GM21367 (cell line): ENCODE measurements around the gene DYNLT4.
"Not testable (repeated sequence)": the region's sequence is repeated elsewhere in the genome, so short reads cannot be mapped to it uniquely, and the experiment has no call there.

ENCODE experiments used
- ATAC-seq: cut with Tn5 transposase; IDR thresholded peaks from one replicate; pipeline ENCODE4 v1.9.1; 2021; ENCODE audit not compliant: unreplicated experiment

The DYNLT4 gene, protein sequence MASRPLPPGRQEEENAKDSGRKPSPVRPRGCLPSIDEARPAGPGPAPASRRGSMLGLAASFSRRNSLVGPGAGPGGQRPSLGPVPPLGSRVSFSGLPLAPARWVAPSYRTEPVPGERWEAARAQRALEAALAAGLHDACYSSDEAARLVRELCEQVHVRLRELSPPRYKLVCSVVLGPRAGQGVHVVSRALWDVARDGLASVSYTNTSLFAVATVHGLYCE

DNA sequence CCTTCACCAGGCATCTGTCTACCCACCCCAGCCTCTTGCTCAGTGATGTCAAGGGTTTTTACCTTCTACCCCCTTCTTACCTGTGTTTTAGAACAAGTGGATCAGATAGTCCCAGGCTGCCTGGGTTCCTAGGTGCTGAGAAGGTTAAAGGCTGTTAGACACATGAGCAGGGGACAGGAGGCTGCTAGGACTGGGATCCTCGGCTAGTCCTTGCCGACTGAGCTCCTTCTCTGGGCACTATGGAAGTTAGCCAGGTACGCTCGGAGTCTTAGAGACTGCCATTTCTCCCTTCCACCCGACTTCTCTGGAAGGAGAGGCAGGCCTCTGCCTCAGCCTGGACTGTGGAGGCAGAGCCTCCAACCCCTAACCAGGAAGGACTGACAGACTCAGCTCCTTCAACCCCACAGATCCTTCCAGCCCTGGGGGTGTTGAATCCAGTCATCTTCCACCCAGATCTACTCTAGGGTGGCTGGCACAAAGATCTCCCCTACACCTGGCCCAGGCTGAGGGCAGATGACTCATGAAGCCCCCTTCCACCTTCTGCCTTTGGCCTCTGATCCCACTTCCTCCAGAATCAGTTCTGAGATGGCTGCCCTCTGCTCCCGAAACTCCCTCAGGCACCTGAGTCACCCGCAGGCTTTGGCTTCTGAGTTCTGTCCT lies at the start of gene DYNLT4:
Gene DYNLT4 (minus strand): TSS at position 648 of the 660 bp plus-strand sequence. CDS start 683 bp downstream, outside the sequence.
- ATAC-seq: no peak

DNA sequence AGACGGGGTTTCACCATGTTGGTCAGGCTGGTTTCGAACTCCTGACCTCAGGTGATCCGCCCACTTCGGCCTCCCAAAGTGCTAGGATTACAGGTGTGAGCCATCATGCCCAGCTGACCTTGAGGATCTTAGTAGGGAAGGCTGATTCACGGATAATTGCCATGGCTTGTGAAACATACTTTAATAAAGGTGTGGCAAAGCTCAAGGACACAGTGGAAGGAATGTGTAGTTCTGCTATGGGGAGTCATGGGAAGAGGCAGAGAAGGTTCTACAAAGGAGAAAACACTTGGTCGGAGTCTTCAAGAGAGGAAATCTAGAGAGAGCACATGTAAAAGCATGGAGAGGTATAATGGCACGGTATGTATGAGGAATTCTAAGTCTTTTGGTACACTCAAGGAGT lies 48.6 kb upstream of the DYNLT4 start:
- ATAC-seq: no peak

DNA sequence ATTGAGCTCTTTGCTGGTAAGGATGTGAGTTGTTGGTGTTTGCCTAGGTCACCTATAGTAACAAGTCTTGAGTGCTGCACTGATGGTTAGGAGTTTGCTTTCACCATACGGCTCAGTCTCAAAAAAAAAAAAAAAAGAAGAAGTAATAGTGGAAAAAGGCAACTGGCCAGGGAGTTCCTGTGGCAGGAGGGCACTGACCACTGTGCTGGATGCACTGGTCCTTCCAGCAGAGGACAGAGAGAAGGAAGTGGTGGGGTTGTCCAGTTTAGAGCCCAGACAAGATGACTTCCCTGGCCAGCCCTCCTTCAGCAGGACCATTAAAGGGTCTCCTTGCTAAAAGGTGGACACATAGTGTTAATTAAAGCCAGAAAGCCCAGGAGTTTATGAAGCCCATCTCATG lies 47.8 kb upstream of the DYNLT4 start:
- no peak for ATAC-seq

DNA sequence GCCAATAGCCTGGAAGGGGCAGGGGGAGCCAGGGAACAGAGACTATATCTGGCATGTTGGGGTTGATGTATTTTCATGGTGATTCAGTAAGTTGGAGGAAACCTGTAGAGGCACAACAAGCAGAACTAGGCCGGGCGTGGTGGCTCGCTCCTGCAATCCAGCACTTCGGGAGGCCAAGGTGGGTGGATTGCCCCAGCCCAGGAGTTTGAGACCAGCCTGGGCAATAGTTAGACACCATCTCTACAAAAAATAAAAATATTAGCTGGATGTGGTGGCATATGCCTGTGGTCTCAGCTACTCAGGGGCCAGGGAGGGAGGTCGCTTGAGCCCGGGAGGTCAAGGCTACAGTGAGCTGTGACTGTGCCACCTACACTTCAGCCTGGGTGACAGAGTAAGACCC lies 46.0 kb upstream of the DYNLT4 start:
- no peak for ATAC-seq

DNA sequence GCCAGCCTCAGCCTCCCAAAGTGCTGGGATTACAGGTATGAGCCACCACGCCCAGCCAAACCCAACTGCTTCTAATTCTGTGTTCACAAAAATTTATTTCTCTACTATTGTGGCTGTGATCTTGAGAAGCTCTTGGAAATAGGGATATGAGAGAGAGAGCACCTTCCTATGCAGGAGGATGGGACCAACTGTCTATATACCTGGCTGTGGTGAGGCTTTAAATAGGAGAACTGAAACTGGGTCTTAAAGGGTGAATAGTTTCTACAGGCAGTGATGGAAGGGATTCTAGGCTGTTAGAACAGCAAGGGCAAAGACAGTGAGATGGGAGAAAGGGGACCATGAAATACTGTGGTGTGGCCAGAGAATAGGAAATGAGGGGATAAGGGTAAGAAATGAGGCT lies 44.2 kb upstream of the DYNLT4 start:
- no peak for ATAC-seq

DNA sequence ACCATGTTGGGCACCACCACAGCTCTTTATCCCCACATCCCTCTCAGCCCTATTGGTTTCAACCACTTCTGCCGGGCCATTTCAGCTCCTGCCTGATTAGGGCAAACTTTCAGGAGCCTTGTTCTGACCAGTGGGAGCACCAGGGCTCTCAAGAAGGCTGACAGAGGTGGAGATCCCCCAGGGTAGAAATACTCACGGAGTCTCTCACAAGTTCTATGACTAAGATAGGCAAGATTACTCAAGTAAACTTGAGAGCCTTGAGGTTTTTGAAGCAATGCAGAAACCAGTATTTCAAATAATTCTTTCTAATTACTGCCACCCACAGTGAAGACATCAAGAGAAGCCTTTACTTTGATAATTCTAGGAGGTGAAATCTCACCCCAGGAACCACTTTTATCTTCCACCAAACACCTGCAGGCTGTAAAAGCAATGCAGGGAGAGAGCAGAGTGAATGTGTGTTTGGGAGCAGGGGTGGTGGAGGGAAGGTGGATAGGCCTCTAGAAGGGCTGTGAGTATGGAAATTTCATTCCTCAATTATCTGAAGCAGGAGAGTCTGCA lies 42.5 kb upstream of the DYNLT4 start:
- ATAC-seq: no peak

DNA sequence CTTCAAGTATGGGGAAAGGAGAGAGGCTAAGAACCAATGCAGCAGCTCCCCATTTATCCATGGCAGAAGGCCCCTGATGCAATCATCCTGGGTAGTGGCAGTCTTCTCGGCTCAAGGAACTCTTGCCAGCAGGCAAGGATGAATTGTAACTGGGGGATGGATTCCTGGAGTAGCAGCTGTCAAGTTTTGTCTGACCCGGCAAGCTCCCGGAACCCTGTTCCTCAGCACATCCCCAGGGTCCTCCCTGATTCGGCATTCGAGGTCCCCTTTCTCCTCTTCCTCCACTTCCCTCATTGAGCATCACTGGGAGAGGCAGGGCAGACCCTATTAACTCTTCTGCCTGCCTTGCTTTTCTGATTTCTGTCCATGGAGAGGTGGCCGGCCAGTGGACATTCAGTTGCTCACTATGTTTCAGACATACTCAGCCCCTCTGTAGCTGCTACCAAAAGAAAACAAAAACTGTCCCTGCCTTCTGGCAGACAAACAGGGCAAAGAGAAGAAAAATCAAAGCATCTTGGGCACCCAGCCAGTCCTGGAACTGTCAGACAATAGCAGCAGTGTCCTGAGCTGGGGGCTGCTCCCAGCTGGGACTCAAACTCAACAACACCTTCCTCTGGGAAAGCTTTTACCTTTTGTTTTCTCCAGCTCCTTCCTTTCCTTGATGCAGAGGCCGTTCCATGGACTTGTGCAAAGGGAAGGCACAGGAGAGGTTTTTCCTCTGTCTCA lies 41.5 kb upstream of the DYNLT4 start:
- no peak for ATAC-seq

DNA sequence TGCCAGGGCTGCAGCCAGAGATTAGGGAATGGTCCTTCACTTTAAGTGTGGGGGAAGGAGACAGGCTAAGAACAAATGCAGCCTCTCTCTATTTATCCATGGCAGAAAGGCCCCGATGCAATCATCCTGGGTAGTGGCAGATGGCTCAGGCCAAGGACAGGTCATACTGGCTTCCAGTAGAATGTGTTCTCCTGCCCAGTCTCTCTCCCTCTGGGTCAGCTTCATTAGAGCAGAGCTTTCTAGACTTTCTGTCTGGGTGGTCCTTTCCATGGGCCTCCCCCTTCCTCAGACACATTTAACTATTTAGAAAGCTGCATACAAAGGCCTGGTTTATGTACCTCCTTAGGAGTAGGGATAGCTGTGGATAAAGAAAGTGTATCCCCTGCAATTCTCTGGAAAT lies 40.7 kb upstream of the DYNLT4 start:
- ATAC-seq: no peak

DNA sequence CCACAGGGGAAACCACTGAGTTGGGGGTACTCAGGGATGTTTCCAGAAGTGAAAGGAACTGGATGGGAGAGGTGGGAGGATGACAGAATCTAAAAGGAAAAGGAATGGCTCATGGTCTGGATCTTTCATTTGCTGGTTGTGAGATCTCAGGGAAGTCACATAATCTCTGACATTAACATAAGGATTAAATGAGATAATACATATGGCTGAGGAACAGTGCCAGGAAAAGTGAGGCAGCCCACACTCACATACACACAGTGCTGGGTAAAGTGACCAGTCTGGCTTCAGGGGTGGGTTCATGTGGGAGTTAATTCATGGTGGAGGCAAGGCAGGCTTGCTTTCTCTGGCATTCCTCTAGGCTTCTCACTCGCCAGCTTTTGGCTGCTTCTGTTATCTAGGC lies 39.8 kb upstream of the DYNLT4 start:
- no peak for ATAC-seq

DNA sequence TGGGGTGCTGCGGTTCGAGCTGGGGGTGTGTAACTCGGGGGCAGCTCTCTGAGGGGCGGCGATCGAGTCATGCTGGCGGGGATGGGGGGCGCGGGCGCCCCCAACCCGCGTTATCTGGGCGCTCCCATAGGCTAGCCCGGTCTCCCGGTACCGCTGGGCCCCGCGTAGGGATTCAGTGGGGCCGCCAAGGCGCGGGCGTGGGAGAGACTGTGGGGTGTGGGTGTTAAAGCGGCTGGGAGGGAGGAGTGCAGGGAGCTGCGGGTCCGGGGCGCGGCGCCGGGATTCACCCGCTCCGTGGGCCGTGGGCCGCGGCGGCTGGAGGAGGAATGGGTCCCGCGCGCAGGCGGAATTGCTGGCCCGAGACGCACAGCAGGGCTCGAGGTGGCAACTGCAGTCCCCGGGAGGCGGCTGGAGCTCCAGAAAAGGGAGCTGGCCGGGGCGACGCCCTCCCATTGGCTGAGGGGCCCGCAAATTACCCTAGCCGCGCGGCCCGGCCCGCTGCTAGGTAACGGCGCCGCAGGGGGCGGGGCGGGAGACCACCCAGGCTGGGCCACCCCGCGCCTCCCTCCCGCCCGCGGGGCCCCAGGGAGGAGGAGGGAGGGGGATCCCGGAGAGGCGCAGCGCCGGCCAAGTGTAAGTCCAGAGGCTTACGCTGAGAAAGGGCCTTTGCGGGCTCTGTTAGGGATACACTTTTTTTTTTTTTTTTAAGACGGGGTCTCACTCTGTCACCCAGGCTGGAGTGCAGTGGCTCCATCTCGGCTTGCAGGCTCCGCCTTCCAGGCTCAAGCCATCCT lies 35.9 kb upstream of the DYNLT4 start, which contains the start of gene PTCH2:
Gene PTCH2 (minus strand): TSS at position 392 of the 794 bp plus-strand sequence. CDS start 321 bp downstream, at position 71.
- no peak for ATAC-seq

DNA sequence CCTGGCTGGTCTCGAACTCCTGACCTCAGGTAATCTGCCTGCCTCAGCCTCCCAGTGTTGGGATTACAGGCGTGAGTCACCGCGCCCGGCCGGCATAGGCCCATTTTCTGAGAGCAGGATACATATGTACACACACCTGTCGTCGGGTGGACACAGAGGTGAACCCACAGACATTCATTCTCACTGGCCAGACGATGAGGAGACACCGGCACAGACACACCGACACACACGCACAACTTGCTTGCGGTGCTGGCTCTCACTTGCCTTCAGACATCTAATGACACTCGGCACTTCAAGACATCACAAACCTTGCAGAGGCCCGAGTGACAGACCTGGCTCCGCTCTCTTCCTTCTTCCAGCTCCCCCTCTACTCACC lies 35.3 kb upstream of the DYNLT4 start:
- no peak for ATAC-seq

DNA sequence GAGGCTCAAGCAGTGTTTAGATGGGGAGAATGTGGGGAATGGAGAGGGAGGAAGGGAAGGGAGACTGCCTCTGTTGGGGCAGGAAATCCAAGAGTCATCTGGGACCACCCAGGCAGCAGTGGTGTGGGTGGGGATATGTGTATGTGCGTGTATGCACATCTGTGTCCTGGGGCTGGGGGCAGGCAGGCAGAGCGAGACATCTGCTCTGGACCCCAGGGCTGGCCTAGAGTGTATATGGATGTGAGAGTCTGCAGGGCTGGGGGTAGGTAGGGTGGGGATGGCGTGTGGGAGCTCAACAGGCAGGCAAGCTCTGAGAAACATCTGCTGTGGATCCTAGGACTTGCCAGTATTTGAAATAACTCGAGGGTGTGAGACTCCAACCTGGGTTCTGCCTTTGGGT lies 32.4 kb upstream of the DYNLT4 start:
- no peak for ATAC-seq

DNA sequence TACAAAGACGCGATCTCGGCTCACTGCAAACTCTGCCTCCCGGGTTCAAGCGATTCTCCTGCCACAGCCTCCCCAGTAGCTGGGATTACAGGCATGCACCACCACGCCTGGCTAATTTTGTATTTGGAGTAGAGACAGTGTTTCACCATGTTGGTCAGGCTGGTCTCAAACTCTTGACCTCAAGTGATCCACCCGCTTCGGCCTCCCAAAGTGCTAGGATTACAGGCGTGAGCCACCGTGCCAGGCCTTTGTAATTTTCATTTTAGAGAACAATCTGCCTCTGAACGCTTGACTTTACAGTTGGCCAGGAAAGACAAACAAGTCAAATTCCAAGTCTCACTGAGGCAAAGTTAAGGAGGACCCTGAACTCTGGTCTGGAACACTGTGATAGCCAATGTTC lies 31.1 kb upstream of the DYNLT4 start:
- not testable (repeated sequence) for ATAC-seq

DNA sequence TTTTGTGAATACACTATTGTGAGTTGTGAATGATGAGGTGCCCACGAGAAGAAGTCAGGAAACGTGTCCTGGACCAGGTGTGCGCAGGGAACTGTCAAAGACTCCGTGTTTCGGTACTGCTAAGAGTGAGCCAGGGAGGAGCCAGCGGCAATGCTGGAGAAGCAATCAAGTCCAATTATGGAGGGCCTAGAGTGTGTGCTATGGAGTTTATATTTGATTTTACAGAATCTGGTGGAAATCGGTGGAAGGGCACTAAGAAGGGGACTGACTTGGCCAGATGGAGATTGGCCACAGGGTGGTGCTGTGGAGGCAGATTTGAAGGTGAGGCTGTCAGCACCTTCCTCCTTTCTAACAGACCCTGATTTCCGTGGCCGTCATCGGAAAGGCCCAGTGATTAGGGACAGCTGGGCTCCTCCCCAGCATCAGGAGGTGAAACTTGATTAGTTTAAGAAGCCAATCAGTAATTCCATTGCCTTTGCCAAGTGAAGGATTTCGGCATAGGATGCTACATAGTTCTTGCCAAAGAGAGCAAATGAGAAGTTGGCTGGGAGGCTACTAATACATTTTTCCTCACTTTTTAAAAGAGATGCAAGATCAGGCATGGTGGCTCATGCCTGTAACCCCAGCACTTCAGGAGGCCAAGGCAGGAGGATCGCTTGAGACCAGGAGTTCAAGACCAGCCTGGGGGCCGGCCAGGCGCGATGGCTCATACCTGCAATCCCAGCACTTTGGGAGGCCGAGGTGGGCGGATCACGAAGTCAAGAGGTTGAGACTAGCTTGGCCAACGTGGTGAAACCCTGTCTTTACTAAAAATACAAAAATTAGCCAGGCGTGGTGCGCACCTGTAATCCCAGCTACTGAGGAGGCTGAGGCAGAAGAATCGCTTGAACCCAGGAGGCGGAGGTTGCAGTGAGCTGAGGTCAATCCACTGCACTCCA lies 28.9 kb upstream of the DYNLT4 start:
- peak; percentile 71 for ATAC-seq

DNA sequence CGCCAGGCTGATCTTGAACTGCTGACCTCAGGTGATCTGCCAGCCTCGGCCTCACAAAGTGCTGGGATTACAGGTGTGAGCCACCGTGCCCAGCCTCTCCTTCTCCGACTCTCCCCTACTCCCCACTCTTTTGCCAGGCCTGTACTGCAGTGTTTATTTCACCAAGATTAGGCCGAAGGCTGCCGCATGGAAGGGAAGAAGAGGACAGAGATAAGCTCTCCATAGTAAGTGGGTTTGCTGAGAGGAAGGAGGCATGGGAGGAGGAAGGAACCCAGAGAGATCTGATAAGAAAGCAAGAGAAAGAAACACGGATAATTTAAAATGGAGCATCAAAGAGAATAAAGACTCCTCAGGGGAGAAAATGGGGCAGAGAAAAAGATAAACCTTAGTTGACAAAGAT lies 27.2 kb upstream of the DYNLT4 start:
- no peak for ATAC-seq

DNA sequence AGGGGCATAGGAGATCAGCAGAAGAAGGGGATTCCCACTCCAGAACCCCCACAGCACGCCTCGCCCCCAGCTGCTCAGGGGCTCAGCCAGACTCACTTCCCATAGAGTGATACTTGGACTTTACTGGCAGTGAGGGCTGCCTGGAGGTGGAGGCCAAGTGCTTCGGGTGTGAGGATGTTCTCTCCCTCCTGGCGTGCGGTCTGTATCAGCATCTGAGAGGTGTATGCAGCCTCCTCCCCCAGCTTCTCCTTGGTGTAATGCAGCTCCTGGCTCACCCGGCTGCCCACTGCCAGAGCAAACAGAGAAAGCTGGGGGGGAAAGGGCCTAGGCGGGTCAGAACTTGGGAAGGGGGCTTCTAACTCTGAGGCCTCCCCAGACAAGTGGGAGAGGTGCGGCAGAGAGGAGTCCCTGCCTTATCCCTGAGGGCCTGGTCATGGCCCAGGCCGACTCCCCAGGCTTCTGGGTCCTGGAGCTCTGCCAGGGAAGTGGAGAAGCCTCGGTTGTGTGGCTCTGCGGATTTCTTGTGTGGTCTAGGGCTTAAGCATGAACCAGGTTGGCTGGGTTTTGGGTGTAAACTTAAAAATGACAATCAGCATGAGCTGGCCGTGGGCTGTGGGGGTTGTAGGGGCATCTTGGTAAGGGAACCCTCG lies 25.0 kb upstream of the DYNLT4 start:
- ATAC-seq: no peak

DNA sequence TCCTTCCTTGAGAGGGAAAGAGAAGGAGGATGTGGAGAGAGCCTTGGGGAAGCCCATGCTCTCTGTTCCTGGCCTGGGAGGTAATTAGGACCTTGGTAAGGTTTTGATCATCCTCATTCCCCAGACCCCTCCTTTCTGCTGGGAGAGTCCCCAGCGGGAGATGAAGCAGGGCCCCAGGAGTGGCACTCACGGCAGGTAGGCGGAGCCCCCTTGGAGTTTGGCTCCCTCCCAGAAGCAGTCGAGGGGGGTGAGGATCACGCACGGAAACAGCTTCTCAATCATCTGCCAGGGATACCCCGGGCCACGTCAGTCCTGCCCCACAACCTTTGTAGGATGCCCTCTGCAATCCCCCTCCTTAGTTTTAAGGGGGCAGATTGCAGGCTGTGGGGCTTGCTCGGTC lies 24.4 kb upstream of the DYNLT4 start:
- ATAC-seq: no peak

DNA sequence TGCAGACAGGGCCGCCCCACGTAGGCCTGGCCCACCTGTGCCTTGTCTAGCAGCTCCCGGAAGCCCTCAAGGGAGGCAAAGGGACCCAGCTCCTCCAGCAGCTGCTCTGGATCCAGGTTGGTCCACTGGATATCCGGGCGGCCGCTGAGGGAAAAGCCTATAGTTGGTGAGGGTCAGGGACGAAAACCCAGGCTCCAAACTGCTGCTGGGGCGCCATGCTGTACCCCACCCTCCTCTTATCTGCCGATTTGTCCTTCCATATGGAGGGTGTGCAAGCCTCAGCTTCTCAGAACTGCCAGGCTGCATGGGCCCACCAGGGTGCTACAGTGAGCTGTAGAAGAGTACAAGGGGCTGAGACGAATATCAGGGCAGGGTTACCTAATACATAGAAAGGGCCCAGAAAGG lies 23.8 kb upstream of the DYNLT4 start:
- ATAC-seq: no peak
